Measurements from ENCODE around the gene TMEM233.

GRCh38 chr12:119565404-119565803 lies 28.2 kb upstream of the TMEM233 start:
- TF ChIP-seq, protein P1, sequence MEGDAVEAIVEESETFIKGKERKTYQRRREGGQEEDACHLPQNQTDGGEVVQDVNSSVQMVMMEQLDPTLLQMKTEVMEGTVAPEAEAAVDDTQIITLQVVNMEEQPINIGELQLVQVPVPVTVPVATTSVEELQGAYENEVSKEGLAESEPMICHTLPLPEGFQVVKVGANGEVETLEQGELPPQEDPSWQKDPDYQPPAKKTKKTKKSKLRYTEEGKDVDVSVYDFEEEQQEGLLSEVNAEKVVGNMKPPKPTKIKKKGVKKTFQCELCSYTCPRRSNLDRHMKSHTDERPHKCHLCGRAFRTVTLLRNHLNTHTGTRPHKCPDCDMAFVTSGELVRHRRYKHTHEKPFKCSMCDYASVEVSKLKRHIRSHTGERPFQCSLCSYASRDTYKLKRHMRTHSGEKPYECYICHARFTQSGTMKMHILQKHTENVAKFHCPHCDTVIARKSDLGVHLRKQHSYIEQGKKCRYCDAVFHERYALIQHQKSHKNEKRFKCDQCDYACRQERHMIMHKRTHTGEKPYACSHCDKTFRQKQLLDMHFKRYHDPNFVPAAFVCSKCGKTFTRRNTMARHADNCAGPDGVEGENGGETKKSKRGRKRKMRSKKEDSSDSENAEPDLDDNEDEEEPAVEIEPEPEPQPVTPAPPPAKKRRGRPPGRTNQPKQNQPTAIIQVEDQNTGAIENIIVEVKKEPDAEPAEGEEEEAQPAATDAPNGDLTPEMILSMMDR (IDR thresholded peaks at IDR 0.05; ENCODE audit: borderline replicate concordance, extremely low read depth, low read length, poor library complexity, severe bottlenecking): no peak
- TF ChIP-seq EZH2 (IDR thresholded peaks at IDR 0.05; ENCODE audit: borderline replicate concordance, low read depth, low read length, severe bottlenecking): no peak

All from DND-41 (cell line).